ENCODE results near the gene SMC4. TPM values are rescaled to one million over a fixed set of nuclear protein-coding genes. Genes with fewer than 3 reads are reported as not detected.

The SMC4 gene
- total and polyA plus RNA-seq, 2 of the 13 experiments (the other 11 are each of a cell fraction or from before 2014, with no cell fraction given), result 19.2 to 74.3 TPM

DNA sequence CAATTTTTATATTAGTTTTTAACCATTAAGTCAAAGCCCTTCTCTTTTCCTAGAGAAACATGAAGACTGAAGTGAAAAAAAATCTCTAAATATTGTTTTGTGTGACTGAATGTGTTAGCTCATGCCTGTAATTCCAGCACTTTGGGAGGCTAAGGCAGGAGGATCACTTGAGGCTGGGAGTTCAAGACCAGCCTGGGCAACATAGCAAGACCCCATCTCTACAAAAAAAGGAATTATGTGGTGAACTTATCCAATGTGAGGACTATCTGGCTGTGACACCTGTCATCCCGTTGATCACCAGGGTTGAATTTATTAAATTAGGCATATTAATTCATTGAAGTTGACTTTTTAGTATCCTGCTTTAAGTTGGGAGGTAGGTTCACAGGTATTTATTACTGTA is 13.0 kb downstream of the SMC4 start:
- Histone ChIP-seq H3K4me3 (replicated peaks in 1 of 3; ENCODE audit: insufficient read depth in 1 of 3, low read depth in 2 of 3, low read length in 3 of 3) (no peak overlapping the region), H3K9ac (ENCODE audit: insufficient read depth, low read depth, low read length) (no peak overlapping the region), H4K20me1 (ENCODE audit: insufficient read depth, low read length) (no peaks in the 10 kb centered on the region; the same call in 1 of the 2 replicates), H3K36me3 (replicated peaks in 1 of 2; ENCODE audit: control insufficient read depth in 1 of 2, insufficient read depth in 2 of 2, low read length in 2 of 2) (peaks cover 4 to 47% of the 10 kb centered on the region in 2 experiments; a peak in 4 of 5 replicates), H3K27me3 (ENCODE audit: control insufficient read depth in 1 of 2, insufficient read depth in 2 of 2, low read length in 2 of 2) (no peaks in the 10 kb centered on the region), H3K9me3 (ENCODE audit: low read length) (no peaks in the 10 kb centered on the region), H2AFZ (ENCODE audit: low read length) (no peak overlapping the region), H3K4me1 (ENCODE audit: insufficient read depth, low read length) (peaks cover 11% of the 10 kb centered on the region), H3K79me2 (ENCODE audit: insufficient read depth, low read length) (peaks cover 20% of the 10 kb centered on the region), H3K4me2 (ENCODE audit: low read depth, low read length) (no peak overlapping the region), H3K27ac (ENCODE audit: extremely low read length, insufficient read depth, low read length) (no peak overlapping the region)
- intact Hi-C loops (cut with micrococcal nuclease; ENCODE audit: unreplicated experiment), result loop anchor here (5.0 kb wide), 1 partner anchor 185 kb away; the partner anchor contains the start of gene C3orf80
- FAIRE-seq (no peak), DNase-seq (ENCODE audit: low spot score) (no peak), ATAC-seq (no peak)
- TF ChIP-seq TGIF2 (CRISPR knock-in tag; IDR thresholded peaks at IDR 0.05) (no peak), TBP (CRISPR knock-in tag; IDR thresholded peaks at IDR 0.05) (no peak), CCAR2 (optimal IDR thresholded peaks at IDR 0.05; ENCODE audit: low read depth, low read length) (no peak), RFXAP (CRISPR knock-in tag; IDR thresholded peaks at IDR 0.05; ENCODE audit: borderline replicate concordance) (no peak), NRL (CRISPR knock-in tag; IDR thresholded peaks at IDR 0.05; ENCODE audit: borderline replicate concordance) (no peak), ZNF30 (CRISPR knock-in tag; IDR thresholded peaks at IDR 0.05) (no peak), ZNF121 (CRISPR knock-in tag; IDR thresholded peaks at IDR 0.05) (peak; percentile 84), POLR2AphosphoS5 (IDR thresholded peaks at IDR 0.05; ENCODE audit: low read depth, low read length) (no peak)
- TF ChIP-seq, protein P1, sequence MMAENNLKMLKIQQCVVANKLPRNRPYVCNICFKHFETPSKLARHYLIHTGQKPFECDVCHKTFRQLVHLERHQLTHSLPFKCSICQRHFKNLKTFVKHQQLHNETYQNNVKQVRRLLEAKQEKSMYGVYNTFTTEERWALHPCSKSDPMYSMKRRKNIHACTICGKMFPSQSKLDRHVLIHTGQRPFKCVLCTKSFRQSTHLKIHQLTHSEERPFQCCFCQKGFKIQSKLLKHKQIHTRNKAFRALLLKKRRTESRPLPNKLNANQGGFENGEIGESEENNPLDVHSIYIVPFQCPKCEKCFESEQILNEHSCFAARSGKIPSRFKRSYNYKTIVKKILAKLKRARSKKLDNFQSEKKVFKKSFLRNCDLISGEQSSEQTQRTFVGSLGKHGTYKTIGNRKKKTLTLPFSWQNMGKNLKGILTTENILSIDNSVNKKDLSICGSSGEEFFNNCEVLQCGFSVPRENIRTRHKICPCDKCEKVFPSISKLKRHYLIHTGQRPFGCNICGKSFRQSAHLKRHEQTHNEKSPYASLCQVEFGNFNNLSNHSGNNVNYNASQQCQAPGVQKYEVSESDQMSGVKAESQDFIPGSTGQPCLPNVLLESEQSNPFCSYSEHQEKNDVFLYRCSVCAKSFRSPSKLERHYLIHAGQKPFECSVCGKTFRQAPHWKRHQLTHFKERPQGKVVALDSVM (CRISPR knock-in tag; IDR thresholded peaks at IDR 0.05), result peak; percentile 42; the same call in 1 of the 2 replicates
- BruUV-seq (replicated peaks), result no TSS peak
- CTCF ChIA-PET (ENCODE audit: low intra/inter-chr PET ratio, low total read pairs), result no interaction called here
- WGBS (ENCODE audit: low lambda C conversion rate), result 92% methylated on average over 1 of the region's 1 CpG
- in situ Hi-C loops (cut with HindIII; ENCODE audit: extremely low pct_ligation_motif_present, low pct_unique_long_range_greater_than_20kb), result loop anchor here (5.0 to 25.0 kb wide), 2 partner anchors 250 to 375 kb away; no protein-coding TSS in a partner anchor
- POLR2A ChIA-PET, result no interaction called here
